Nephron (organoid): ENCODE measurements around the gene MMEL1.
"Not testable (repeated sequence)": the region's sequence is repeated elsewhere in the genome, so short reads cannot be mapped to it uniquely, and the experiment has no call there.

Experiments
- H3K27ac Mint-ChIP-seq, 3 experiments: 2 replicates each; pipeline ENCODE4 v1.8.0; 2020; ENCODE audit warnings: mixed read lengths in 3 of 3, mild to moderate bottlenecking in 2 of 3, moderate library complexity in 1 of 3
- H3K27me3 Mint-ChIP-seq: 2 replicates; pipeline ENCODE4 v1.8.0; 2021; ENCODE audit warnings: low read depth, mild to moderate bottlenecking, moderate library complexity, mixed read lengths
- H3K36me3 Mint-ChIP-seq: 2 replicates; pipeline ENCODE4 v1.8.0; 2020; ENCODE audit warnings: low read depth, mixed read lengths
- H3K4me1 Mint-ChIP-seq: 2 replicates; pipeline ENCODE4 v1.8.0; 2020; ENCODE audit warnings: mixed read lengths
- H3K4me3 Mint-ChIP-seq, 3 experiments: 2 replicates each; pipeline ENCODE4 v1.8.0; 2020; ENCODE audit warnings: mild to moderate bottlenecking in 3 of 3, mixed read lengths in 3 of 3, moderate library complexity in 2 of 3
- H3K9me3 Mint-ChIP-seq: 2 replicates; pipeline ENCODE4 v1.8.0; 2020; ENCODE audit warnings: mixed read lengths
- TF ChIP-seq, protein P1 (sequence below), 3 experiments: fragments of 200-600 bp; sonication (generic); IDR thresholded peaks; one replicate each; pipeline ENCODE4 v1.5.0; 2021; ENCODE audit warnings: antibody characterized with exemption in 3 of 3; ENCODE audit not compliant: unreplicated experiment in 3 of 3

Gene MMEL1

DNA sequence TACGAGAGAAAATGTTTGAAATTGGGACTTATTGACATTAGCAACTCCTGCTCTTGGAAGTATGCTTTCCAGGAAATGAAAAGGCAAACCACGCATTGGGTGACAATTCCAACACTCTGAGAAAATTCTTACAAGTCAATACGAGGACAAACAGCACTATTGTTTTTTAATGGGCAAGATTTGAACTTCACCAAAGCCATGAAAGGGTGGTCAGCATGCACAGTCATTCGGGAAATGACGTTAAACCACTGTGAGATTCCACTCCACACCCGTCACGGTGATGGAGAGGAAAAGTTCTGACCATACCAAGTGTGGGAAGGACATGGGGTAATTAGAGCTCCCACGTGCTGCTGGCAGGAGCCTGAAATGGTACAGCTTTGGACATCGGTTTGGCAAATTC is 58.5 kb downstream of the MMEL1 start:
- H3K4me3 Mint-ChIP-seq = no peak overlapping the region
- peaks cover 4% of the 10 kb centered on the region for H3K27me3 Mint-ChIP-seq
- TF ChIP-seq, protein P1, sequence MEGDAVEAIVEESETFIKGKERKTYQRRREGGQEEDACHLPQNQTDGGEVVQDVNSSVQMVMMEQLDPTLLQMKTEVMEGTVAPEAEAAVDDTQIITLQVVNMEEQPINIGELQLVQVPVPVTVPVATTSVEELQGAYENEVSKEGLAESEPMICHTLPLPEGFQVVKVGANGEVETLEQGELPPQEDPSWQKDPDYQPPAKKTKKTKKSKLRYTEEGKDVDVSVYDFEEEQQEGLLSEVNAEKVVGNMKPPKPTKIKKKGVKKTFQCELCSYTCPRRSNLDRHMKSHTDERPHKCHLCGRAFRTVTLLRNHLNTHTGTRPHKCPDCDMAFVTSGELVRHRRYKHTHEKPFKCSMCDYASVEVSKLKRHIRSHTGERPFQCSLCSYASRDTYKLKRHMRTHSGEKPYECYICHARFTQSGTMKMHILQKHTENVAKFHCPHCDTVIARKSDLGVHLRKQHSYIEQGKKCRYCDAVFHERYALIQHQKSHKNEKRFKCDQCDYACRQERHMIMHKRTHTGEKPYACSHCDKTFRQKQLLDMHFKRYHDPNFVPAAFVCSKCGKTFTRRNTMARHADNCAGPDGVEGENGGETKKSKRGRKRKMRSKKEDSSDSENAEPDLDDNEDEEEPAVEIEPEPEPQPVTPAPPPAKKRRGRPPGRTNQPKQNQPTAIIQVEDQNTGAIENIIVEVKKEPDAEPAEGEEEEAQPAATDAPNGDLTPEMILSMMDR (IDR thresholded peaks at IDR 0.05; ENCODE audit: unreplicated experiment in 3 of 3) = no peak
- H3K4me1 Mint-ChIP-seq = peaks cover 7% of the 10 kb centered on the region
- H3K36me3 Mint-ChIP-seq = peaks cover 4% of the 10 kb centered on the region
- peaks cover 17% of the 10 kb centered on the region for H3K9me3 Mint-ChIP-seq
- H3K27ac Mint-ChIP-seq = no peak overlapping the region

DNA sequence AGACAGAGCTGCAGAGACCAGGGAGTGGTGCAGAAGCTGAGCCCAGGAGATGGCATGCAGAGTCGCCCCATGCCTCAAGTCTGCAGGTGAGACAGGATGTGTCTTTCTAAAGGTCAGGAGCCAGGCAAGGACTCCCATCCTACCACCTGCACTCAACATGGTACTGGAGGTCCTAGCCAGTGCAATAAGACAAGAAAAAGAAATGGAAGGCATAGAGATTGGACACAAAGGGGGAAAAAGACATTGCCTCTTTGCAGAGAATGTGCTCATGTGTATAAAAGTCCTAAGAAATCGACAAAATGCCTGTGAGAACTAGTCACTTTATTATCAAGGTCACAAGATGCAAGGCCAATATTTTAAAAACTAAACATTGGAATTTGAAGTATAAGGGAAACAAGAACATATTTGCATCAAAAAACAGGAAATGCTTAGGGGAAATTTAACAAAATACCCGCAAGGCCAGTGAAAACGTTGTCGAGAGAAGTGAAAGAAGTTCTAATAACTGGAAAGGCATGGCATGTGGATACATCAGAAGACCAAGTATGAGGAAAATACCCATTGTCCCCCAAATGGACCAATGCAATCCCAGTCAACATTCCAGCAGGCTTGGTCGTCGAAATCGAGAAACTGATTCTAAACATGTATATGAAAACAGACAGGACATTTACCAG is 59.4 kb downstream of the MMEL1 start:
- Mint-ChIP-seq H3K27ac (no peak overlapping the region), H3K4me3 (no peak overlapping the region), H3K27me3 (peaks cover 4% of the 10 kb centered on the region), H3K4me1 (no peaks in the 10 kb centered on the region), H3K36me3 (peaks cover 4% of the 10 kb centered on the region), H3K9me3 (peaks cover 17% of the 10 kb centered on the region)
- TF ChIP-seq, protein P1 (IDR thresholded peaks at IDR 0.05; ENCODE audit: unreplicated experiment in 3 of 3) = no peak

DNA sequence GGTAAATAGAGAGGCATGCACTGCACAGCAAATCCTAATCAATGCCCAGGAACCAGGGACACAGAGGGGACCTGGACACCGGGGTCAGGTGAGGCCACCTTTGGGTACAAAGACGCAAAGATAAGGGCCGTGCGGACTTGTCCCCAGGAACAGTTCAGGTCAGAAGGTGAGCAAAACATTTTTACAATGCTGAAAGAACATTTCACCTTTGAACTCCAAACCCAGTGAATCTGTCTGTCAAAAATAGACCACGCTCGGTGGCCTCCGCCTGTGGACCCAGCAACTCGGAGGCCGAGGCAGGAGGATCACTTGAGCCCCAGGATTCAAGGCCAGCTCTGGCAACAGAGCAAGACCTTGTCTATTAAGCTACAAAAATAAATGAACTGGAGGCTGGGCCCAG is 61.5 kb downstream of the MMEL1 start:
- peaks cover 4% of the 10 kb centered on the region for H3K27me3 Mint-ChIP-seq
- peaks cover 17% of the 10 kb centered on the region for H3K9me3 Mint-ChIP-seq
- H3K27ac Mint-ChIP-seq = no peak overlapping the region
- H3K36me3 Mint-ChIP-seq = peaks cover 4% of the 10 kb centered on the region
- H3K4me3 Mint-ChIP-seq = no peak overlapping the region
- TF ChIP-seq, protein P1 (IDR thresholded peaks at IDR 0.05; ENCODE audit: unreplicated experiment in 3 of 3) = no peak
- no peaks in the 10 kb centered on the region for H3K4me1 Mint-ChIP-seq

DNA sequence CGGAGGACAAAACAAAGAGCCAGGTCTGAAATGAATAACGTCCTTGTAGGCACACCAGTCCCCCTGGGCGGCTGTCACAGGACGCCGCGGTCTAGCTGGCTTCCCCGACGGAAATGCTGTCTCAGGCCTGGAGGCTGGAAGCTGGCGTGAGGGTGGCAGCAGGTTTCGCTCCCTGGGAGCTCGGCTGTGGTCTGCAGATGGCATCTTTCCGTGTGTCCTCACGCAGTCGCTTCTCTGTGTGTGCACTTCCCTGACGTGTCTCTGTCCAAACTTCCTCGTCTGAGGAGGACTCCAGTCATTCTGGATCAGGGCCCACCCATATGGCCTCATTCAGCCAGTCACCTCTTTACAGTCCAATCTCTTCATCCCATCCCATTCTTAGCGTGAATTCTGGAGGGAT is 62.5 kb downstream of the MMEL1 start:
- Mint-ChIP-seq H3K9me3 (peaks cover 17% of the 10 kb centered on the region), H3K4me3 (no peak overlapping the region), H3K27ac (no peak overlapping the region), H3K4me1 (no peaks in the 10 kb centered on the region), H3K27me3 (peaks cover 13% of the 10 kb centered on the region), H3K36me3 (peaks cover 4% of the 10 kb centered on the region)
- TF ChIP-seq, protein P1 (IDR thresholded peaks at IDR 0.05; ENCODE audit: unreplicated experiment in 3 of 3) = no peak

DNA sequence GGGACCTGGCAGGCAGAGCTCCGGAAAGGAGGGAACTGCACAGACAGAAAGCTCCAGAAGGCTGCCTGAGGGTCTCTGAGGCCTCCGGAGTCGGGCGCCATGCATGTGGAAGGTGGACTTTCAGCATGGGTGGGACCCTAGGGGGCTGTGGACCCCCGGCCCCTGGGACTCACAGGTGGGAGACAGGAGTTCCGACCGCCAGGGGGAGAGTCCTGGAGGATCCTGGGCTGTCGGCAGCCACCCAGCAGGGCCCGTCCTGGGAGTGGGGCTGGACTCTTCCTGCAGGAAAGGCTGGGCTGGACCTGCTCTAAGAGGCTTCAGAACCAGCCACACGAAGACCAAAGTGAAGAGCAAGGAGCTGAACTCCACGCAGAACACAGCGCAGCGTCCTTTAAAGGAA is 63.1 kb downstream of the MMEL1 start:
- H3K4me1 Mint-ChIP-seq, H3K4me3 Mint-ChIP-seq, H3K36me3 Mint-ChIP-seq, H3K27ac Mint-ChIP-seq: not testable (repeated sequence)
- Mint-ChIP-seq H3K9me3 (peaks cover 17% of the 10 kb centered on the region), H3K27me3 (peaks cover 16% of the 10 kb centered on the region)

DNA sequence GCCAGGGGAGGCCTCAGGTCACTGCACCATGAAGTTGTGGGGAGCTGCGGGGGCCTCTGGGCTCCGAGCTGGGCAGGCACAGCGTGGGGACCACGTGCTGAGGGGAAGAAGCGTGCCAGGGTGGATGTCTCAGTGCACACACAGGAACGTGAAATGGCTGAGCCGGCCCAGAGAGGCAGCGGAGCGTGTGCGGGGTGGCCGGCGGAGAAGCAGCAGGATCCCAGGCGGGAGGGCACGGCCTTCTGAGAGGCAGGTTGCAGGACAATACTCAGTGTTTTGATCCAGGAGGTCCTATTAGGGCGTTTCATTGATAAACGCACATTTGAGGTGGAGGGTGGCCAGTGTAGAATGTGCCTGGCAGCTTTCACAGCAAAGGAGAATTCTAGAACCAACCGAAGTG is 63.8 kb downstream of the MMEL1 start:
- Mint-ChIP-seq H3K4me1 (no peaks in the 10 kb centered on the region), H3K27me3 (peaks cover 16% of the 10 kb centered on the region), H3K36me3 (peaks cover 4% of the 10 kb centered on the region), H3K9me3 (peaks cover 16% of the 10 kb centered on the region), H3K27ac (no peak overlapping the region), H3K4me3 (no peak overlapping the region)
- TF ChIP-seq, protein P1 (IDR thresholded peaks at IDR 0.05; ENCODE audit: unreplicated experiment in 3 of 3) = no peak

DNA sequence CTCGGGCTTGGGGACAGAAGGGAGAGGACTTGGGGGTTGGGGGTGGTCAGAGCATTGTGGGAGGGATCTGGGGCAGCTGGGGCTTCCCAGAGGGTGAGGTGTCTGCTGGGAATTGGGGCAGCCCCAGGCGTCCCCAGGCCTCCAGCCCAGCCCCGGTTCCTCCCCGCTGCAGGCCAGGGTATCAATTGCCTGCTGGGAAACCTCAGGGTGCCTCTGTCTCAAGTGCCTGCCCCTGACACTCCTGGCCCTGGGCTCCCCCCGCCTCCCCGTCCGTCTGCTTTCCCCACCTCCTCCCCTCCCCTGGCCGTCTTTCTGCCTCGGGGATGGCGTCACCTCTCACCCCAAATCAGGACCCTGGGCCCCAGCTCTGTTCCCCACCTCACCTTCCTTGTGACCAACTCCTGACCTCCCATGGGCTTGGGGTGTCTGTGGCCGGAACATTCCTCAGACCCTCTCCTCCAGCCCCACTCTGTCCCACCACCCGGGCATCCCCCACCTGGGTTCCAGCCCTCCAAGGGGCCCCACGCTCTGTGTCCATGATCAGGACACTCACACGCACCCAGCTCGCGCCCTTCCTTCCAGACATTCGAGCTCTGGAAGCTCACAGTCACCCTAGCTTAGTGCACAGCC is 64.5 kb downstream of the MMEL1 start:
- not testable (repeated sequence) for H3K9me3 Mint-ChIP-seq, H3K36me3 Mint-ChIP-seq, H3K4me3 Mint-ChIP-seq, H3K27ac Mint-ChIP-seq, H3K4me1 Mint-ChIP-seq
- peaks cover 16% of the 10 kb centered on the region for H3K27me3 Mint-ChIP-seq
